ENCODE measurements around the gene DPT.

Gene DPT

GRCh38 chr1:168700575-168701268 lies 28.3 kb downstream of the DPT start:
- 100% methylated on average over 1 of the region's 3 CpGs for WGBS (ENCODE audit: insufficient coverage)
- H3K27me3 ChIP-seq (replicated peaks in 2 of 5; ENCODE audit: control insufficient read depth in 4 of 5, insufficient read depth in 5 of 5, low read length in 4 of 5), result no peaks in the 10 kb centered on the region
- CTCF ChIA-PET, result no interaction called here
- H3K4me3 ChIP-seq (ENCODE audit: control insufficient read depth in 1 of 7, extremely low read depth in 1 of 7, insufficient read depth in 4 of 7, low read depth in 2 of 7, low read length in 6 of 7), result no peak overlapping the region
- no peak for DNase-seq
- no peaks in the 10 kb centered on the region for H3K4me1 ChIP-seq (ENCODE audit: control extremely low read depth in 1 of 4, control insufficient read depth in 4 of 4, insufficient read depth in 4 of 4, low read length in 3 of 4)
- POLR2A ChIA-PET, result interaction anchor here (0.6 kb wide), 1 partner anchor 92 kb away, joined by 3 read pairs; no protein-coding TSS in a partner anchor
- H3K27ac ChIP-seq (ENCODE audit: insufficient read depth in 1 of 2, low read depth in 1 of 2, low read length in 2 of 2, poor library complexity in 1 of 2, severe bottlenecking in 2 of 2), result no peak overlapping the region
- H3K9me3 ChIP-seq (ENCODE audit: control extremely low read depth in 1 of 5, control insufficient read depth in 4 of 5, insufficient read depth in 2 of 5, low read depth in 1 of 5, low read length in 4 of 5), result no peaks in the 10 kb centered on the region
- no peaks in the 10 kb centered on the region for H3K36me3 ChIP-seq (ENCODE audit: control insufficient read depth in 4 of 4, insufficient read depth in 4 of 4, low read length in 3 of 4)

- no peak for DNase-seq
- CTCF ChIA-PET, result no interaction called here
- WGBS (ENCODE audit: insufficient coverage), result 85% methylated on average over 1 of the region's 1 CpG
- Histone ChIP-seq H3K27ac (ENCODE audit: insufficient read depth in 1 of 2, low read depth in 1 of 2, low read length in 2 of 2, poor library complexity in 1 of 2, severe bottlenecking in 2 of 2) (no peak overlapping the region), H3K9me3 (ENCODE audit: control extremely low read depth in 1 of 5, control insufficient read depth in 4 of 5, insufficient read depth in 2 of 5, low read depth in 1 of 5, low read length in 4 of 5) (no peaks in the 10 kb centered on the region), H3K27me3 (replicated peaks in 2 of 5; ENCODE audit: control insufficient read depth in 4 of 5, insufficient read depth in 5 of 5, low read length in 4 of 5) (no peaks in the 10 kb centered on the region), H3K4me3 (ENCODE audit: control insufficient read depth in 1 of 7, extremely low read depth in 1 of 7, insufficient read depth in 4 of 7, low read depth in 2 of 7, low read length in 6 of 7) (no peak overlapping the region), H3K36me3 (ENCODE audit: control insufficient read depth in 4 of 4, insufficient read depth in 4 of 4, low read length in 3 of 4) (no peaks in the 10 kb centered on the region), H3K4me1 (ENCODE audit: control extremely low read depth in 1 of 4, control insufficient read depth in 4 of 4, insufficient read depth in 4 of 4, low read length in 3 of 4) (no peaks in the 10 kb centered on the region)
- POLR2A ChIA-PET, result no interaction called here
Measured at GRCh38 chr1:168698453-168698852, 30.6 kb downstream of the DPT start.

GRCh38 chr1:168697356-168698126 lies 31.5 kb downstream of the DPT start:
- no peak for DNase-seq
- Histone ChIP-seq H3K4me1 (ENCODE audit: control extremely low read depth in 1 of 4, control insufficient read depth in 4 of 4, insufficient read depth in 4 of 4, low read length in 3 of 4) (no peaks in the 10 kb centered on the region), H3K36me3 (ENCODE audit: control insufficient read depth in 4 of 4, insufficient read depth in 4 of 4, low read length in 3 of 4) (no peaks in the 10 kb centered on the region), H3K27ac (ENCODE audit: insufficient read depth in 1 of 2, low read depth in 1 of 2, low read length in 2 of 2, poor library complexity in 1 of 2, severe bottlenecking in 2 of 2) (no peak overlapping the region), H3K4me3 (ENCODE audit: control insufficient read depth in 1 of 7, extremely low read depth in 1 of 7, insufficient read depth in 4 of 7, low read depth in 2 of 7, low read length in 6 of 7) (no peak overlapping the region), H3K9me3 (ENCODE audit: control extremely low read depth in 1 of 5, control insufficient read depth in 4 of 5, insufficient read depth in 2 of 5, low read depth in 1 of 5, low read length in 4 of 5) (no peaks in the 10 kb centered on the region), H3K27me3 (replicated peaks in 2 of 5; ENCODE audit: control insufficient read depth in 4 of 5, insufficient read depth in 5 of 5, low read length in 4 of 5) (no peaks in the 10 kb centered on the region)
- POLR2A ChIA-PET, result no interaction called here
- CTCF ChIA-PET, result no interaction called here
- WGBS (ENCODE audit: insufficient coverage), result 100% methylated on average over 3 of the region's 5 CpGs

- Histone ChIP-seq H3K9me3 (ENCODE audit: control extremely low read depth in 1 of 5, control insufficient read depth in 4 of 5, insufficient read depth in 2 of 5, low read depth in 1 of 5, low read length in 4 of 5) (no peaks in the 10 kb centered on the region), H3K4me1 (ENCODE audit: control extremely low read depth in 1 of 4, control insufficient read depth in 4 of 4, insufficient read depth in 4 of 4, low read length in 3 of 4) (no peaks in the 10 kb centered on the region), H3K27ac (ENCODE audit: insufficient read depth in 1 of 2, low read depth in 1 of 2, low read length in 2 of 2, poor library complexity in 1 of 2, severe bottlenecking in 2 of 2) (no peak overlapping the region), H3K4me3 (ENCODE audit: control insufficient read depth in 1 of 7, extremely low read depth in 1 of 7, insufficient read depth in 4 of 7, low read depth in 2 of 7, low read length in 6 of 7) (no peak overlapping the region), H3K36me3 (ENCODE audit: control insufficient read depth in 4 of 4, insufficient read depth in 4 of 4, low read length in 3 of 4) (no peaks in the 10 kb centered on the region), H3K27me3 (replicated peaks in 2 of 5; ENCODE audit: control insufficient read depth in 4 of 5, insufficient read depth in 5 of 5, low read length in 4 of 5) (no peaks in the 10 kb centered on the region)
- 100% methylated on average over 5 of the region's 7 CpGs for WGBS (ENCODE audit: insufficient coverage)
- no peak for DNase-seq
- POLR2A ChIA-PET, result no interaction called here
- CTCF ChIA-PET, result interaction anchor here (0.7 kb wide), 1 partner anchor 28 kb away, joined by 3 read pairs; no protein-coding TSS in a partner anchor
Measured at GRCh38 chr1:168696125-168696760, 32.8 kb downstream of the DPT start.

GRCh38 chr1:168693872-168694238 lies 35.2 kb downstream of the DPT start:
- no peak overlapping the region for H3K27ac ChIP-seq (ENCODE audit: insufficient read depth in 1 of 2, low read depth in 1 of 2, low read length in 2 of 2, poor library complexity in 1 of 2, severe bottlenecking in 2 of 2)
- H3K9me3 ChIP-seq (ENCODE audit: control extremely low read depth in 1 of 5, control insufficient read depth in 4 of 5, insufficient read depth in 2 of 5, low read depth in 1 of 5, low read length in 4 of 5), result no peaks in the 10 kb centered on the region
- DNase-seq, result no peak
- ChIA-PET CTCF (no interaction called here), POLR2A (no interaction called here)
- H3K4me1 ChIP-seq (ENCODE audit: control extremely low read depth in 1 of 4, control insufficient read depth in 4 of 4, insufficient read depth in 4 of 4, low read length in 3 of 4), result no peaks in the 10 kb centered on the region
- H3K27me3 ChIP-seq (replicated peaks in 2 of 5; ENCODE audit: control insufficient read depth in 4 of 5, insufficient read depth in 5 of 5, low read length in 4 of 5), result no peaks in the 10 kb centered on the region
- no CpG with 5 or more reads among the region's 2 CpGs for WGBS (ENCODE audit: insufficient coverage)
- no peaks in the 10 kb centered on the region for H3K36me3 ChIP-seq (ENCODE audit: control insufficient read depth in 4 of 4, insufficient read depth in 4 of 4, low read length in 3 of 4)
- no peak overlapping the region for H3K4me3 ChIP-seq (ENCODE audit: control insufficient read depth in 1 of 7, extremely low read depth in 1 of 7, insufficient read depth in 4 of 7, low read depth in 2 of 7, low read length in 6 of 7)

GRCh38 chr1:168693197-168693871 lies 35.7 kb downstream of the DPT start:
- no peak overlapping the region for H3K4me3 ChIP-seq (ENCODE audit: control insufficient read depth in 1 of 7, extremely low read depth in 1 of 7, insufficient read depth in 4 of 7, low read depth in 2 of 7, low read length in 6 of 7)
- WGBS (ENCODE audit: insufficient coverage), result 91% methylated on average over 1 of the region's 8 CpGs
- H3K36me3 ChIP-seq (ENCODE audit: control insufficient read depth in 4 of 4, insufficient read depth in 4 of 4, low read length in 3 of 4), result no peaks in the 10 kb centered on the region
- no peak for DNase-seq
- POLR2A ChIA-PET, result no interaction called here
- no peak overlapping the region for H3K27ac ChIP-seq (ENCODE audit: insufficient read depth in 1 of 2, low read depth in 1 of 2, low read length in 2 of 2, poor library complexity in 1 of 2, severe bottlenecking in 2 of 2)
- H3K9me3 ChIP-seq (ENCODE audit: control extremely low read depth in 1 of 5, control insufficient read depth in 4 of 5, insufficient read depth in 2 of 5, low read depth in 1 of 5, low read length in 4 of 5), result no peaks in the 10 kb centered on the region
- H3K27me3 ChIP-seq (replicated peaks in 2 of 5; ENCODE audit: control insufficient read depth in 4 of 5, insufficient read depth in 5 of 5, low read length in 4 of 5), result no peaks in the 10 kb centered on the region
- CTCF ChIA-PET, result no interaction called here
- no peaks in the 10 kb centered on the region for H3K4me1 ChIP-seq (ENCODE audit: control extremely low read depth in 1 of 4, control insufficient read depth in 4 of 4, insufficient read depth in 4 of 4, low read length in 3 of 4)

- H3K9me3 ChIP-seq (ENCODE audit: control extremely low read depth in 1 of 5, control insufficient read depth in 4 of 5, insufficient read depth in 2 of 5, low read depth in 1 of 5, low read length in 4 of 5), result no peaks in the 10 kb centered on the region
- no peaks in the 10 kb centered on the region for H3K27me3 ChIP-seq (replicated peaks in 2 of 5; ENCODE audit: control insufficient read depth in 4 of 5, insufficient read depth in 5 of 5, low read length in 4 of 5)
- H3K36me3 ChIP-seq (ENCODE audit: control insufficient read depth in 4 of 4, insufficient read depth in 4 of 4, low read length in 3 of 4), result no peaks in the 10 kb centered on the region
- ChIA-PET CTCF (no interaction called here), POLR2A (no interaction called here)
- H3K27ac ChIP-seq (ENCODE audit: insufficient read depth in 1 of 2, low read depth in 1 of 2, low read length in 2 of 2, poor library complexity in 1 of 2, severe bottlenecking in 2 of 2), result no peak overlapping the region
- H3K4me1 ChIP-seq (ENCODE audit: control extremely low read depth in 1 of 4, control insufficient read depth in 4 of 4, insufficient read depth in 4 of 4, low read length in 3 of 4), result no peaks in the 10 kb centered on the region
- H3K4me3 ChIP-seq (ENCODE audit: control insufficient read depth in 1 of 7, extremely low read depth in 1 of 7, insufficient read depth in 4 of 7, low read depth in 2 of 7, low read length in 6 of 7), result no peak overlapping the region
- no peak for DNase-seq
- 95% methylated on average over 3 of the region's 3 CpGs for WGBS (ENCODE audit: insufficient coverage)
Measured at GRCh38 chr1:168692472-168692871, 36.5 kb downstream of the DPT start.
